SU-DHL-6 (cell line): ENCODE data around the gene TPP1.

Experiments used
- H2AFZ ChIP-seq: fragments of 200-600 bp; sonication (generic); 2 replicates; pipeline ENCODE4 v1.6.1; 2014; ENCODE audit warnings: low read depth, mild to moderate bottlenecking, moderate library complexity, mixed read lengths, antibody characterized with exemption, low read length; ENCODE audit not compliant: severe bottlenecking
- H3F3A ChIP-seq: fragments of 200-600 bp; shearing (Covaris generic); 2 replicates; pipeline ENCODE4 v1.6.0; 2016; ENCODE audit warnings: antibody characterized with exemption, mild to moderate bottlenecking; ENCODE audit not compliant: insufficient read depth
- H3K27ac ChIP-seq: fragments of 200-600 bp; sonication (generic); 2 replicates; pipeline ENCODE4 v1.5.1; 2016; ENCODE audit warnings: low read depth, mild to moderate bottlenecking, low read length, moderate library complexity, mixed read lengths
- H3K27me3 ChIP-seq: fragments of 200-600 bp; sonication (generic), shearing (Covaris generic); 2 replicates; pipeline ENCODE4 v1.6.0; 2014; ENCODE audit warnings: mild to moderate bottlenecking, low read length
- H3K36me3 ChIP-seq: fragments of 200-600 bp; sonication (generic); 2 replicates; pipeline ENCODE4 v1.6.1; 2014; ENCODE audit warnings: mild to moderate bottlenecking, low read length, mixed read lengths
- H3K4me2 ChIP-seq: fragments of 300-600, 200-600 bp; shearing (Covaris generic), sonication (generic); 2 replicates; pipeline ENCODE4 v1.6.0; 2014; ENCODE audit warnings: low read length, low read depth, mild to moderate bottlenecking; ENCODE audit not compliant: poor library complexity, severe bottlenecking
- H3K4me3 ChIP-seq: fragments of 200-600 bp; sonication (generic); 2 replicates; pipeline ENCODE4 v1.5.1; 2014; ENCODE audit warnings: antibody characterized with exemption, low read length, mild to moderate bottlenecking, mixed read lengths; ENCODE audit not compliant: insufficient read depth, poor library complexity, severe bottlenecking
- H3K79me2 ChIP-seq: fragments of 200-600 bp; sonication (generic); 2 replicates; pipeline ENCODE4 v1.6.1; 2014; ENCODE audit warnings: mild to moderate bottlenecking, low read length, moderate library complexity; ENCODE audit not compliant: insufficient read depth
- H3K9ac ChIP-seq: fragments of 200-600 bp; sonication (generic); 2 replicates; pipeline ENCODE4 v1.7.0; 2014; ENCODE audit warnings: mild to moderate bottlenecking, low read length
- H3K9me2 ChIP-seq: fragments of 200-600 bp; sonication (generic); replicated peaks from 2 replicates; pipeline ENCODE4 v1.6.1; 2014; ENCODE audit warnings: low read length; ENCODE audit not compliant: insufficient read depth
- H3K9me3 ChIP-seq: fragments of 200-600 bp; sonication (generic); 2 replicates; pipeline ENCODE4 v1.6.1; 2014; ENCODE audit warnings: low read length, mixed read lengths; ENCODE audit not compliant: insufficient read depth
- H4K20me1 ChIP-seq: fragments of 200-600 bp; sonication (generic); 2 replicates; pipeline ENCODE4 v1.6.1; 2014; ENCODE audit warnings: low read depth, mild to moderate bottlenecking, antibody characterized with exemption, low read length, moderate library complexity, mixed read lengths
- EZH2phosphoT487 ChIP-seq: fragments of 200-600 bp; sonication (generic), shearing (Covaris generic); conservative IDR thresholded peaks from 2 replicates; pipeline ENCODE4 v1.6.1; 2018; ENCODE audit warnings: mild to moderate bottlenecking, antibody characterized with exemption, low read length, moderate library complexity, mixed read lengths
- TF ChIP-seq, protein P1 (sequence below): fragments of 200-600 bp; sonication (generic); IDR thresholded peaks from one replicate; pipeline ENCODE4 v1.5.1; 2017; ENCODE audit warnings: antibody characterized with exemption, mild to moderate bottlenecking, low read length, moderate library complexity; ENCODE audit not compliant: insufficient read depth, poor library complexity, severe bottlenecking

Gene TPP1

DNA sequence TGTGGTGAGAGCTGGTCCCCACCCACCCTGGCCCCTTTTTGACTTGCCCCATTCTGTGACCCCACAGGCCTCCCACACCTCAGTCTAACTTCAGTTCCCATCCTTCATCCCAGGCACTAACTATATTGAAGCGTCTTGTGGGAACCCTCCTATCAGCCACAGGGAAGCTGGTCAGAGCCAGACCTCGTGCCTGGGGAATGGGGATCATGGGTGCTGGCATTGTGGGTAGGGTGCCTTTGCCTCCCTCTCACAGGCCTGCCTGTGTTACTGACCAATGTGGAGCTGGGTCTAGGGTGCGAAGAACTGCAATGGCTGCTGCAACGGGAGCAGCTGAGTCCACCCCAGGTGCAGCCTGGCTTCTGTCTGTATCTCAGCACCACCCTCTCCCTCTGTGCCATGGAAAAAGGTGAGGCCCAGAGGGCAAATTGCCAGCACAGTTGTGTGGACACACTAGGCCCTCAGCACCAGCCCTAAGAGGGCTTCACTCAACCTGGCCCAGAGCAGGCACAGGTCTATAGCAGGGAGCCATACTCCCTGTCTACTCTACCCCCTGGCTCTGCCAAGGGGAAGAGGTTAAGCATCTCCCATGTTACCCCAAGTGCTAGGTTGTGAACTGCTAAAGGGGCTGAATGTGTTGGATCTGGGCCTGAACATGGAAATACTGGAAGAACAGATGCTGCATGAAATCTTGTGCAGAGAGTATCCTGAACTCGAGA, 53.1 kb downstream of the TPP1 start:
- Histone ChIP-seq H4K20me1 (no peaks in the 10 kb centered on the region), H3K36me3 (no peaks in the 10 kb centered on the region), H3K9ac (no peak overlapping the region), H3K4me2 (no peak overlapping the region), H2AFZ (no peak overlapping the region), H3K9me2 (no peaks in the 10 kb centered on the region), H3K4me3 (no peak overlapping the region), H3K79me2 (no peaks in the 10 kb centered on the region), H3K27ac (no peak overlapping the region), H3F3A (no peaks in the 10 kb centered on the region), H3K27me3 (no peaks in the 10 kb centered on the region), H3K9me3 (no peaks in the 10 kb centered on the region)
- TF ChIP-seq, protein P1, sequence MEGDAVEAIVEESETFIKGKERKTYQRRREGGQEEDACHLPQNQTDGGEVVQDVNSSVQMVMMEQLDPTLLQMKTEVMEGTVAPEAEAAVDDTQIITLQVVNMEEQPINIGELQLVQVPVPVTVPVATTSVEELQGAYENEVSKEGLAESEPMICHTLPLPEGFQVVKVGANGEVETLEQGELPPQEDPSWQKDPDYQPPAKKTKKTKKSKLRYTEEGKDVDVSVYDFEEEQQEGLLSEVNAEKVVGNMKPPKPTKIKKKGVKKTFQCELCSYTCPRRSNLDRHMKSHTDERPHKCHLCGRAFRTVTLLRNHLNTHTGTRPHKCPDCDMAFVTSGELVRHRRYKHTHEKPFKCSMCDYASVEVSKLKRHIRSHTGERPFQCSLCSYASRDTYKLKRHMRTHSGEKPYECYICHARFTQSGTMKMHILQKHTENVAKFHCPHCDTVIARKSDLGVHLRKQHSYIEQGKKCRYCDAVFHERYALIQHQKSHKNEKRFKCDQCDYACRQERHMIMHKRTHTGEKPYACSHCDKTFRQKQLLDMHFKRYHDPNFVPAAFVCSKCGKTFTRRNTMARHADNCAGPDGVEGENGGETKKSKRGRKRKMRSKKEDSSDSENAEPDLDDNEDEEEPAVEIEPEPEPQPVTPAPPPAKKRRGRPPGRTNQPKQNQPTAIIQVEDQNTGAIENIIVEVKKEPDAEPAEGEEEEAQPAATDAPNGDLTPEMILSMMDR, result no peak
- TF ChIP-seq EZH2phosphoT487, result no peak

DNA sequence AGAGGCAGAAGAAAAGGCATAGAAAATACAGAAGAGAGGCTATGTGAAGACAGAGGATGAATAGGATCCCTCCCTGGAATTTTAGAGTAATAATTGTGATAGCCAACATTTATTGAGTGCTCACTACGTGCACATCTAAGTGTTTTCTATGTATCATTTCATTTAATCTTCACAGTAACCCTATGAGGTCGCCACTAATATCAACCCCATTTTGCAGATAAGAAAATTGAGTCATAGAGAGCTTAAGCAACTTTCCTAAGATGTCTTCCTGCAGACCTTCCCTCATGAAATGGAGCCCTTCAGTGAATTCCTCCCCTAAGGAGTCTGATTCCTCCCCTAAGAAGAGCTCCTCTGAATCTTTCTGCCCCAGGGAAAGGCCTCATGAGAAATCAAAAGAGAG, 53.9 kb downstream of the TPP1 start:
- H3K27me3 ChIP-seq, result no peaks in the 10 kb centered on the region
- no peaks in the 10 kb centered on the region for H4K20me1 ChIP-seq
- H3K4me2 ChIP-seq, result no peak overlapping the region
- no peaks in the 10 kb centered on the region for H3K9me2 ChIP-seq
- H3K9ac ChIP-seq, result no peak overlapping the region
- no peak overlapping the region for H2AFZ ChIP-seq
- no peaks in the 10 kb centered on the region for H3K9me3 ChIP-seq
- H3F3A ChIP-seq, result no peaks in the 10 kb centered on the region
- H3K4me3 ChIP-seq, result no peak overlapping the region
- no peak overlapping the region for H3K27ac ChIP-seq
- no peaks in the 10 kb centered on the region for H3K36me3 ChIP-seq
- no peaks in the 10 kb centered on the region for H3K79me2 ChIP-seq
- TF ChIP-seq, protein P1, result no peak
- TF ChIP-seq EZH2phosphoT487, result no peak

DNA sequence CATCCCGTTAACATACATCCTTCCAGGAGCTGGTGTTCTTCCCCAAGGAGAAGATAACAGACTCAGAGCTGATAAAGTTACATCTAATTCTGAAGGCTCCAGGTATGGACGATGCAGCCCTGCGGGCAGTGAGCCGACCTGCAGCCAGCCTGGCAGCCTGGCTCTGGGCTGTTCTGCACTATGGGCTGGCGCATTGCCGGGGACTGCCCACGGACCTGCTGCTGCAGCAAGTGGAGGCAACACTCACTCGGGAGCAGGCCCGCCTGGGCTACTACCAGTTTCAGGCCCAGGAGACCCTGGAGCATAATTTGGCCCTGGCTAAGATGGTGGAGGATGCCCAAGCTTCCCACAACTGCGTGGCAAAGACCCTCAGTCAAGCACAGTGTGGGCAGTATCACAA, 55.6 kb downstream of the TPP1 start:
- Histone ChIP-seq H3K4me2 (no peak overlapping the region), H3K9me3 (no peaks in the 10 kb centered on the region), H3K36me3 (no peaks in the 10 kb centered on the region), H4K20me1 (no peaks in the 10 kb centered on the region), H3K27ac (no peak overlapping the region), H3F3A (no peaks in the 10 kb centered on the region), H2AFZ (no peak overlapping the region), H3K27me3 (no peaks in the 10 kb centered on the region), H3K4me3 (no peak overlapping the region), H3K9ac (no peak overlapping the region), H3K79me2 (no peaks in the 10 kb centered on the region), H3K9me2 (no peaks in the 10 kb centered on the region)
- no peak for TF ChIP-seq EZH2phosphoT487
- TF ChIP-seq, protein P1, result no peak
